HEK293T (cell line): ENCODE data around the gene LZTS3.

Experiments
- BHLHE40 ChIP-seq: fragments of 450-650 bp; IDR thresholded peaks from 2 replicates; pipeline ENCODE4 v1.6.1; 2016; ENCODE audit warnings: mild to moderate bottlenecking, moderate library complexity, borderline replicate concordance
- CTBP1 ChIP-seq: fragments of 450-650 bp; IDR thresholded peaks from 2 replicates; pipeline ENCODE4 v1.6.1; 2016; ENCODE audit warnings: borderline replicate concordance
- ELF4 ChIP-seq: fragments of 450-650 bp; IDR thresholded peaks from 2 replicates; pipeline ENCODE4 v1.6.1; 2017; ENCODE audit warnings: antibody characterized with exemption
- FOXA1 ChIP-seq: fragments of 450-650 bp; IDR thresholded peaks from 2 replicates; pipeline ENCODE4 v1.6.1; 2016; ENCODE audit warnings: mild to moderate bottlenecking
- FOXK2 ChIP-seq: fragments of 450-650 bp; IDR thresholded peaks from 2 replicates; pipeline ENCODE4 v1.6.1; 2016; ENCODE audit warnings: mild to moderate bottlenecking
- FOXM1 ChIP-seq: fragments of 450-650 bp; IDR thresholded peaks from 2 replicates; pipeline ENCODE4 v1.6.1; 2017; ENCODE audit warnings: mild to moderate bottlenecking, borderline replicate concordance
- HDGF ChIP-seq: fragments of 450-650 bp; IDR thresholded peaks from 2 replicates; pipeline ENCODE4 v1.6.1; 2017; ENCODE audit warnings: antibody characterized with exemption, borderline replicate concordance
- NFRKB ChIP-seq: fragments of 450-650 bp; IDR thresholded peaks from 2 replicates; pipeline ENCODE4 v1.6.1; 2016; ENCODE audit warnings: mild to moderate bottlenecking, moderate library complexity
- PKNOX1 ChIP-seq: fragments of 450-650 bp; IDR thresholded peaks from 2 replicates; pipeline ENCODE4 v1.6.1; 2016
- SP1 ChIP-seq: fragments of 450-650 bp; IDR thresholded peaks from 2 replicates; pipeline ENCODE4 v1.6.1; 2017
- ZNF384 ChIP-seq: fragments of 450-650 bp; IDR thresholded peaks from 2 replicates; pipeline ENCODE4 v1.6.1; 2016

- TF ChIP-seq BHLHE40 (no peak), NFRKB (no peak), ELF4 (no peak), FOXK2 (no peak), HDGF (no peak), PKNOX1 (no peak), FOXA1 (no peak), SP1 (no peak), ZNF384 (no peak), FOXM1 (no peak), CTBP1 (no peak)
Observed at GRCh38 chr20:3168079-3168828, 5.1 kb downstream of the LZTS3 start.
